Activated CD8-positive, alpha-beta memory T cell treated with anti-CD3 and anti-CD28 coated beads for 48 hours (primary cell): Measurements from ENCODE around the gene OPRL1.
"Not testable (repeated sequence)": the region's sequence is repeated elsewhere in the genome, so short reads cannot be mapped to it uniquely, and the experiment has no call there.

ENCODE experiments used
- DNase-seq, 3 experiments: peaks; one replicate each; pipeline ENCODE4 v3.0.0-alpha.2; 2020; ENCODE audit warnings: low read depth in 2 of 3, low spot score in 2 of 3

OPRL1 gene

DNA sequence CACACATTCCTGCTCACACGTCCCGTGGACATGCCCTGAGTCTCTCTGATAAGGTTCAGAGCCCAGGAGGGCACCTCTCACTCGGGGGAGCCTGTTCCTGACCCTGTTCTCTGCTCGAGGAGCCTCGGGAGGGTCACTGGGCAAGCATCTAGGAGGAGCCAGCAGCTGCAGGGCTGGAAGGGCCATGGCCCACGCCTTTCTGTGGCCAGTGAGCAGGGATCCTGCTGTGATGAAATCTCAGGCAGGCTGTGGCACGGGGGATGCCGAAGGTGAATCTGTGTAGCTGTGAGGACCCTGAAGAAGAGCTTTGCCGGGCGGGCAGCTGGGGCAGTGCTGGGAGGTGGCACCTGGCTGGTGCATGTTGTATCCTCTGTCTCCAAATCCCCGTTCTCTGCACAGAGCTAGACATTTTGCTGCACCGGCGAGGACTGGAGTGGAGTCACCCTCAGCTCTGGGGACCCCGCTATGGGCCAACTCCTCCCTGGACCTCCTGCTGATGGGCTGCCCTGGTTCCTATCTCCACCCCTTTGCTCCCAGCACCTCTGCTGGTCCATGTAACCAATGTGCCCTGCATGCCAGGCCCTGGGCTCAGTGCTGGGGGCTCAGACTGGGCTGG lies 34.6 kb downstream of the OPRL1 start:
- DNase-seq = no peak

DNA sequence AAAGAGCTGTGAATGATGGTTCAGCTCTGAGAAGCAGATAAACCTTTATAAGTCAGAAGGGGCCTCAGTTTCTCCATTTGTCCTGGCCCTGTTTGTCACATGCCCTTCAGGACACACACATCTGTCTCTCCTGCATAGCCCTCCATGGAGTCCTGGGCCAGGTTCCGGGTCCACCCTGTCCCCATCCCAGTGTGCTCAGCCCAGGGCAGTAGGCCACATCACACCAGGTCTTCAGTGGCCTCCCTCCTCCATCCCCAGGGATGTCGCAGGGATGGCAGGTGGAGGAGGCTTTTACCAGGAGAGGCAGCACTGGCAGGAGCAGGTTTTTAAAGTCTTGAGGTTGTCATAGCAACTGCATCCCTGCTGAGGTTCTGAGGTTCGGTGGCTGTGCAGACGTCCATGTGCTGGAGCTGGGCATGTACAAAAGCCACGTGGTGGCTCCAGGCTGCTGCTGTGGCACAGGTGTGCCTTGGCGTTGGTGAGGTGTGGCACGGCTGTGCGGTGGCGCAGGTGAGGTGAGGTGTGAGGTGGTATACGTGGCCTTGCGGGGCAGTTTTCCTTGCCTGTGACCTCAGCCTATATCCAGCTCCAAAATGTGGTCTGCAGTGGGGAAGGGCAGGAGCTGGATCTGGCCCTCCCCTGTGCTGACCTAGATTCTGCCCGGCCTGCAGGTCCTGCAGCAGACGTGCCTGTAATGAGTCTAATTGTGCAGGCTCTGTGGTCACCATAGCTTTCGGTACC lies 35.5 kb downstream of the OPRL1 start:
- no peak for DNase-seq

DNA sequence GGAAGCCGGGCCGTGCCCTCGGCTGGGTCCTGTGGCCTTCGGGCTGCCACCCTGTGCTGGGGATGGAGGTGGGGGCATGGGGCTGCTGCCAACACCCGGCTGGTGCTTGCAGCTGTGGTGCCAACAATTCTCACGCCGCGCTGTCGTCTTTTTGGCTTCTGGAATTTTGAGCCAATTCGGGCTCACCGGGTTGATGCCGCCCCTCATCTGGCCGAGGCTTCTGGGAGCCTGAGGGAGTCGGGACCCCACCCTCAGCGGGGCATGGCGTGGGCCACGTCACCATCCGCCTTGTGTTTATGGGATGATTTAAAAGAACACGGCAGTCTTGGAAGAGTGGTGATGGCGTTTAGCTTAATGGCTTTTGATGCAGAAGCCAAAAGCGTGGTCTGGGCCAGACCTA lies 36.1 kb downstream of the OPRL1 start:
- DNase-seq = no peak

DNA sequence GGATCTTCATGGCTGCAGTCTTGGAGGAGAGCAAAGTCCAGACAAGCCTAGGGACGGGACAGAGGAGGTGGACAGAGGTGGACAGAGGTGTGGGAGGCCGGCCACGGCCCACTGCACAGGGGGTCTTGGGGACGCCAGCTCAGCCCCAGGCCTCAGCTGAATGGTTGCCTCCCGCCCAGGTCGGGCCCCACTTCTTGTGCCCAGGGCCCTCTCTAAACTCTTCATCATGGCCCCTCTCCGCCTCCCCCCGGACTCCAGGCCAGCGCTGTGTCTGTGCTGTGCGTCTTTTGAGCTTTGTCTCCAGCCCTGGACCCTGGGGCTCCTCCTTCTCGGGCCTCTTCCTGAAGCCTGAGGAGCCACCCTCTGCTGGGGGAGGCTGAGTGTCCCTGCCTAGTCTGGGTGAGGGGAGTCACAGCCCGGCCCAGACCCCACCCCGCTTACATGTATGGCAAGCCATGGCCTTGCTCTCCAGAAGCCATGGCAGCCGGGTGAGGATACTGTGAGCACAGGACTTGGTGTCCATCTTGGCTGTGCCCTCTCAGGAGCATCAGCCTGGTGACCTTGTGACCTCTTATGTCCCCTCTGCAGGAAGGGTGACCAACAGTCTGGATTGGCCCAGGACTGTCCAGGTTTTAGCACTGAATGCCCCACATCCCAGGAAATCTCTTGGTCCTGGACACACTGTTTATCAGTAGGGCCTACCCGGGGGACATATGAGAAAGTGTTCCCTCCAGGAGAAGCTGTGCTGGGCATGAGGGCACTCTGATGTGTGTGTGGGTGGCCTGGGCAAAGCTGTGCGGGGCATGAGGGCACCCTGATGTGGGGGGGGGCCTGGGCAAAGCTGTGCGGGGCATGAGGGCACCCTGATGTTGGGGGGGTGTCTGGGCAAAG lies 36.9 kb downstream of the OPRL1 start:
- no peak for DNase-seq

DNA sequence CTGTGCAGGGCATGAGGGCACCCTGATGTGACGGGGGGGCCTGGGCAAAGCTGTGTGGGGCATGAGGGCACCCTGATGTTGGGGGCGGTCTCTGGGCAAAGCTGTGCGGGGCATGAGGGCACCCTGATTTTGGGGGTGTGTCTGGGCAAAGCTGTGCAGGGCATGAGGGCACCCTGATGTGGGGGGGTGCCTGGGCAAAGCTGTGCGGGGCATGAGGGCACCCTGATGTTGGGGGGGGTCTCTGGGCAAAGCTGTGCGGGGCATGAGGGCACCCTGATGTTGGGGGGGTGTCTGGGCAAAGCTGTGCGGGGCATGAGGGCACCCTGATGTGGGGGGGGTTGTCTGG lies 37.5 kb downstream of the OPRL1 start:
- not testable (repeated sequence) for DNase-seq

DNA sequence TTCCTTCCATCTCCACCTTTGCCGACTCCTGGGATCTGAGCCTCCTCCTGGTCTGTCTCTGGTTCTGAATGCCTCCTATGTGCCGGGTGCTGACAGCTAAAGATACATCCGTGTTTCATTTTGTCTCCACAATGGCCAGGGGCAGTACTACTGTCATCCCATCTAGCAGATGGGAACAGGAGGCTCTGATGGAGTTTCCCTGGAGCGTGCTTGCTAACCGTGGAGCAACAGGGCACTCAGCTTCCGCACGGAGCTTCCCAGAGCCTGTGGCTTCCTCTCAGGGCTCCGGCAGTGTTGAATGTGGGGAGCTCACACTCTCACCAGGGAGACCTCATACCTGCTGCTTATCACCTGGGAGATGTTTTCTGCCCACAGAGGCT lies 39.4 kb downstream of the OPRL1 start:
- no peak for DNase-seq

DNA sequence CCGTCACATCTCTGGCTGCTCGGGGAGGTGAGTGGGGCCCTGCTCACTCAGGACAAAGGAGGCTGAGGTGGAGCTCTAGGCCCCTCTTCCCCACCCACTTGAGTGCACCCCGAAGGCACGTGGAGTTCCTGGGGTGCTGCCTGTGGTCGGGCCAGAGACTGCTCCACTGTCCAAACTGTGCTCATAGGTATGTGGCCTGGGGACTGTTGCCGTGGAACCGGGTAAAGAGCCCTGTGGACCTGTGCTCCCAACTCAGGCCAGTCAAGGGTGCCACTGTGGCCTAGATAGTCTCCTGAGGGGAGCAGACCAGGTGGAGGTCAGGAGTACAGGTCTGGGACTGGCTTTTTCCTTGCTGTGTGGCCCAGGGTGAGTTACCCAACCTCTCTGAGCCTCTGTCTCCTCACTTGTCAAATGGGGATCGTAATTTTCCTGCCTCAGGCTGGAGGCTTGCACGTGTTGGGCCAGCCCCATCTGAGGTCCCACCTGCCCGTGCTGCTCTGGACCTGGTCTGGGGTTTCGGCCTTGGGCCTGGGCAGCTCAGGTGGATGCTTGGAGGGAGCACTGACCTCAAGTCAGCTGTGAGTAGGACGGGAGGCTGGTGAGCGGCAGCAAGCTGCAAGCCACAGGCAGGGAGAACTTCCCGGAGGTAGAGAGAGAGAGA lies 39.9 kb downstream of the OPRL1 start:
- no peak for DNase-seq

DNA sequence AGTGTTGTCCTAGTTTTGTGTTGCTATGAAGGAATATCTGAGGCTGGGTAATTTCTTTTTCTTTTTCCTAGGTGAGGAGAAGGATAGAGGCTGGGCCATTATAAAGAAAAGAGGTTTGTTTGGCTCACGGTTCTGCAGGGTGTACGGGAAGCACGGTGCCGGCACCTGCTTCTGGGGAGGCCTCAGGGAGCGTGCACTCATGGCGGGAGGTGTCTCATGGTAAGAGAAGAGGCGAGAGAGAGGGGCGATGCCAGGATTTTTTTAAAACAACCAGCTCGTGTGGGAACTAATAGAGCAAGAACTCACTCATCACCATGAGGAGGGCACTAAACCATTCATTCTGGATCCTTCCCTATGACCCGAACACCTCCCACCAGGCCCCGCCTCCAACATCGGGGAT lies 41.7 kb downstream of the OPRL1 start:
- DNase-seq = no peak

DNA sequence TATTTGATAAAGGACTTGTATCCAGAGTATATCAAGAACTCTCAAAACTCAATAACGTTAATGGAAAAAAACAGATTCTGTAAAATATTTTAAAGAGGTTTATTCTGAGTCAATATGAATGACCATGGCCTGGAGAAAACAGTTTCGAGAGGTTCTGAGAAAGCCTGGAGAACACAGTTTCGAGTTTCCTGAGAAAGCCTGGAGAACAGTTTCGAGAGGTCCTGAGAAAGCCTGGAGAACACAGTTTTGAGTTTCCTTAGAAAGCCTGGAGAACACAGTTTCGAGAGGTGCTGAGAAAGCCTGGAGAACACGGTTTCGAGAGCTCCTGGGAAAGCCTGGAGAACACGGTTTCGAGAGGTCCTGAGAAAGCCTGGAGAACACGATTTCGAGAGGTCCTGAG lies 43.0 kb downstream of the OPRL1 start:
- not testable (repeated sequence) for DNase-seq

DNA sequence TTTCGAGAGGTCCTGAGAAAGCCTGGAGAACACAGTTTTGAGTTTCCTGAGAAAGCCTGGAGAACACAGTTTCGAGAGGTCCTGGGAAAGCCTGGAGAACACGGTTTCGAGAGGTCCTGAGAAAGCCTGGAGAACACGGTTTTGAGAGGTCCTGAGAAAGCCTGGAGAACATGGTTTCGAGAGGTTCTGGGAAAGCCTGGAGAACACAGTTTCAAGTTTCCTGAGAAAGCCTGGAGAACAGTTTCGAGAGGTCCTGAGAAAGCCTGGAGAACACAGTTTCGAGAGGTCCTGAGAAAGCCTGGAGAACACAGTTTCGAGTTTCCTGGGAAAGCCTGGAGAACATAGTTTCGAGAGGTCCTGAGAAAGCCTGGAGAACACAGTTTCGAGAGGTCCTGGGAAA lies 43.6 kb downstream of the OPRL1 start:
- not testable (repeated sequence) for DNase-seq

DNA sequence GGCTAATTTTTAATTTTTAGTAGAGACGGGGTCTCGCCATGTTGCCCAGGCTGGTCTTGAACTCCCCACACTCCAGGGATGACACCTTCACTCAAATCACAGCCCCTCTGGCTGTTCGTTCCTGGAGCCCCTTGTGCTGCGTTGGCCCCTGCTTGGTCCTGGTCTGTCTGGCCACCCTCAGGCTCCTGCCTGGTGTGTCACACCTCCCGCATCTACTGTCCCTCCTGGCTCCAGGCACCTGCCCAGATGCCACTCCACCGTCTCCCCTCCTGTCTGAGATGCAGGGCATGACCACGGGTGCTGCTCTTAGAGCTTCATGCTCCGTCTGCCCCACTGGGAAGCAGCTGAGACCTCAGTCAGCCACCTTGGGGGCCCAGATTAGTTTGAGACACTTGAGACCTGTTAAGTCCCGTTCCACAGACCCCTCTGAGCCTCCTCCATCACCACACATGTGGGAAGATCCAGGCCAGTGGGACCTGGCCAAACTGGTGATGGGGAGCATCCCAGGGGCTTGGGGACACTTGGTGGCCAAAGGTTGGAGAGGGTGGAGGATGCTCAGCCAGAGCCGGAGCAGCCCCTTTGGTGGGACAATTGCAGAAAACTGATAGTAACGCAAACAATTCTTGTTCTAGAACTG lies 49.4 kb downstream of the OPRL1 start:
- DNase-seq = no peak

DNA sequence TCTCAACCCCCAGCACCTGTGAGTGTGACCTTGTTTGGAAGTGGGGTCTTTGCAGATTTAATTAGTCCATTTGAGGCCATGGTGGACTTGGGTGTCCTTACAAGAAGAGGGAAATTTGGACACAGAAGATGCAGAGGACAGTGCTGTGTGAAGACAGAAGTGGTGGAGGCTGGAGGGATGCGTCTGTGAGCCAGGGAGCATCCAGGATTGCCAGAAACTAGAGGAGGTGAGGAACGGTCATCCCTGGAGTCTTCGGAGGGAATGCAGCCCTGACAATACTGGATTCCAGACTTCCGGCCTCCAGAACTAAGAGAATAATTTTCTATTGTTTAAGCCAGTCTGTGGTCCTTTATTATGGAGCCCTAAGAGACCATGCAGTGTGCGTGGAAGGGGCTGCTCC lies 50.4 kb downstream of the OPRL1 start:
- no peak for DNase-seq

DNA sequence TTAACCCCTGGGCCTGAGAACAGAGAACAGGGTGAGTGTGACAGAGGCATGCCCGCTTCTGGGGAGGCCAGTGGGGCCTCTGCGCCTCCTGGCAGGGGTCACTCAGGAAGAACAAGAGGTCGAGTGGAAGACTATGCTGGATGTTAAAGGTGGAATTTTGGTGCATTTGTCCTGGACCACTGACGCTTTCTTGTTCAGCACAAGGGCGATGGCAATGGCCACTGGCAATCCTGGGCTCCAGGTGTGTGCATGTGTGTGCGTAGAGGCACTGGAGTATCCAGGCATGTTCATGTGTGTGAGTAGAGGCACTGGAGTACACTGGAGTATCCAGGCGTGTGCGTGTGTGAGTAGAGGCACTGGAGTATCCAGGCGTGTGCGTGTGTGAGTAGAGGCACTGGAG lies 51.0 kb downstream of the OPRL1 start:
- no peak for DNase-seq

DNA sequence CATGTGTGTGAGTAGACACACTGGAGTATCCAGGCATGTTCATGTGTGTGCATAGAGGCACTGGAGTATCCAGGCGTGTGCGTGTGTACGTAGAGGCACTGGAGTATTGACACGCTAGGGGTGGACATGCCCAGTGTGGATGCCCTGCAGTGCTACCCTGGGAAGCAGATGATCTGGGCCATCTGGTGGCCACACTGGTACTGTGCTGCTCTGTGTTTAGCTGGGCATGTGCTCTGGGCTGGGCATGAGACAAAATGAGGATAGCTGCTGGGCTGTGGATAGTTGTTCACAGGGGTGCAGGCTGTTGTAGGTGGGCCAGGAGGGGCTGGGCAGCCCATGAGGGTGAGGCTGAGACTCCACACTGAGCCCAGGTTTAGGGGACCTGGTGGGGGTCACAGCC lies 51.5 kb downstream of the OPRL1 start:
- DNase-seq = no peak

DNA sequence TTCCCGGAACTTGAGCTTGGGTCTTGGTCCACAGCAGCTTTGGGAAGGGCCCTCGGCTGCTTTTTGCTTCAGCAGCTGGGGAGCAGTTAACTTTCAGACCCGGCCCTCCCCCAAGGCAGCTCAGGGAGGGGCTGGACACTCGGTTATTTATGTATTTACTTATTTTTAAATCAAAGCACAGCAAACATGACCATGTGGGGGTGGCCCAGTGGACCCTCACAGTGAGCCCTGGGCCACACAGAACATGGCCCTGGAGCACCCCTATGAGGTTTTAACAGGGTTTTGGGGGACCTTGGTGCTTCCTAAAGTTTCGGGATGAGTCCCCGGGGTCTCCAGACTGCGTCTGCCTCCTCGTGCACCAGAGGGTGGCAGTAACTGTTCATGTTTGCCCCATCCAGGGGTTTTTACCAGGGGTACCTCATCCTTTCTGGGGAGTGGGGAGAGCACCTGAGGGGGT lies 54.1 kb downstream of the OPRL1 start:
- no peak for DNase-seq

DNA sequence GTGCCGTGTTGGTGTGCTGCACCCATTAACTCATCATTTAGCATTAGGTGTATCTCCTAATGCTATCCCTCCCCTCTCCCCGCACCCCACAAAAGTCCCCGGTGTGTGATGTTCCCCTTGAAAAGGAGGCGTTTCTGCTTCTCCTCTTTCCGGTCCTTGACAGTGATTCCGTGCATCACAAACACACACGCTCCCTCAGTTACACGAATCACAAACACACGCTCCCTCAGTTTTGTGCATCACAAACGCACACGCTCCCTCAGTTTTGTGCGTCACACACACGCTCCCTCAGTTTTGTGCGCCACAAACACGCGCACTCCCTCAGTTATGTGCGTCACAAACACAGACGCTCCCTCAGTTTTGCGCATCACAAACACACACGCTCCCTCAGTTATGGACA lies 54.9 kb downstream of the OPRL1 start:
- DNase-seq = not testable (repeated sequence)

DNA sequence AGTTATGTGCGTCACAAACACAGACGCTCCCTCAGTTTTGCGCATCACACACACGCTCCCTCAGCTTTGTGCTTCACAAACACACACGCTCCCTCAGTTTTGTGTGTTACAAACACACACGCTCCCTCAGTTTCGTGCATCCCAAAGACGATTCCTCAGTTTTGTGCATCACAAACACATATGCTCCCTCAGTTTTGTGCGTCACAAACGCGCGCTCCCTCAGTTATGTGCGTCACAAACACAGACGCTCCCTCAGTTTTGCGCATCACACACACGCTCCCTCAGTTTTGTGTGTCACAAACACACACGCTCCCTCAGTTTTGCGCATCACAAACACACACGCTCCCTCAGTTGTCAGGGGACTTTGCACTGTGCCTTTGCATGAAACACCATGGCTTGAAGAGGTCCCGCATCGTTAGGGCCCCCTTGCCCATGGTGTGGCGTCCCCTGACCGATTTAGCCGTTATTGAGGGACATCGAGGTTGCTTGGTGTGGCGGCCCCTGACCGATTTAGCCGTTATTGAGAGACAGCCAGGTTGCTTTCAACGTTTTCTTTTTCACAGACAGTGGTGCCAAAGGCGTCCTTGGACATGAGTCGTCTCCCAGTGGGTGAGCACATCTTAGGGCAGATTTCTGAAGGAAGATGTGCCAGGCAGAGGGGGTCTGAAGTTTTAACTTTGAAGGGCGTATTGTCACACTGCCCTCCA lies 56.3 kb downstream of the OPRL1 start:
- no peak for DNase-seq

DNA sequence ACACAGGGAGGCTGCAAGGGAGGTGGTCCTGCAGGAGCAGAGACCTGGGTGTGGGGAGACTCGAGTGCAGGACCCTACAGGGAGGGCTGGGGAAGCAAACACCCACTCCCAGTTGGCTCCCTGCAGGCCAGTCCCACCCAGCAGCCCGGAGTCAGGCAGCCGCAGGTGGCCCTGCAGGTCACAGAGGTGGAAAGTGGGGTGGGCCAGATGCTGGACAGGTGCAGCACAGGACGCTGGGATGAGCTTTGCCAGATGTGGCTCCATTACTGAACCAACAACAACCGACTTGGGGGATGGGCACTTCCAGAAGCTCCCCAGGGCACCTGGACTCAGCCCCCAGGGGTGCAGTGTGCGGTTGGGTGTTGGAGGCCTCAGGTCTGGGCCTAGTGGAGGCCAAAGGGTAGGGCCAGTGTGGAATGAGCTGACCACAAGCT lies 57.7 kb downstream of the OPRL1 start:
- no peak for DNase-seq

DNA sequence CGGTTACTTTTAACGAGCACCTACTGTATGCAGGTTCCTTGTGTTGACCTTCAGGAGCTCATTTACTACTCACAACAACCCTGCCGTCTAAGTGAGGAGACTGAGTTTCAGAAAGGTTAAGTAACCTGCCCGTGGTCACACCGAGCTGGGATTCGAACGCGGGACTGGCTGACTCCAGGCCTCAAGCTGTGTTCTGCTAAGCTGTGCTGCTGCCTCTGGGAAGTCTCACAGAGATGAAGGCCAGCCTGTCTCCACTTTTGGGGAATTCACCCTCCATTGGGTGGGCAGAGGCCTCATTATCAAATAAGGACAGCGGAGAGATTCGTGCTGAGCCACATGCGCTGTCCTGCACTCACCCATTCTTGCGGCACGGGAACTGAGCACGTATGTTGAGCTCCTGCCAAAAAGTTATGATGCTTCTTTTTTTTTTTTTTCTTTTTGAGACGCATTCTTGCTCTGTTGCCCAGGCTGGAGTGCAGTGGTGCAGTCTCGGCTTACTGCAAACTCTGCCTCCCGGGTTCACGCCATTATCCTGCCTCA lies 58.5 kb downstream of the OPRL1 start:
- DNase-seq = no peak
